ENCODE data around the gene GFY. TPM values are rescaled to one million over a fixed set of nuclear protein-coding genes. Genes with fewer than 3 reads are reported as not detected.
A peak's percentile ranks its signal among the peaks of the same experiment; 100 is the strongest.

The GFY gene
- total and polyA plus RNA-seq, 9 of the 15 experiments (the other 6 are each of a cell fraction or from before 2014, with no cell fraction given): 0.06 to 0.40 (median 0.19) TPM; not detected in 3

- TF ChIP-seq MAFF (IDR thresholded peaks at IDR 0.05; ENCODE audit: low read length): peak; percentile 76
Measured at GRCh38 chr19:49383599-49383998, 41.6 kb upstream of the GFY start (continued).

DNA sequence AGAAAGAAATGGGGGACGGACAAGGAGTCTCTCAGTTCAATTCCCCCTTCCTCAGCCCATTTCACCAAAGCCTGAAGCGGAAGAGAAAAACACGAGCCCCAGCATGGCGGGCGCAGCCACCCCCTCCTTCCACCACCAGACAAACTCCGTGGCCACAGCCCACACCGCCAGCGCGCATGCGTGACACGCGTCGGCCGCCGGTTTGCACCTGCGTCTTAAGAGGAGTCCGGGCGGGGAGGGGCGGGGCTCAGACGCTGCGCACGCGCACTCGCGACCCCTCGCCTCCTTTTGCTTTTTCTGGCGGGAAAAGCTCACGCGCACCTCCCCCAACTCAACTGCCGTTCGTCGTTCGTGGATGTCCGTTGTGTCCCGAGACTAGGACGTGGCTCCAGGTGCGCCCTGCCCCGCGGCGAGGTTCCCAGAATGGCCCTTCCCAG lies 37.2 kb upstream of the GFY start, which contains the start of gene KASH5:
Gene KASH5 (plus strand): TSS at position 314 of the 437 bp plus-strand sequence. CDS start 2,635 bp downstream, outside the sequence.
- ChIA-PET POLR2A (interaction anchor here (0.8 kb wide), 1 partner anchor 12 kb away, joined by 4 read pairs; no protein-coding TSS in a partner anchor), CTCF (ENCODE audit: low intra/inter-chr PET ratio) (interaction anchor here (0.7 kb wide), 1 partner anchor 56 kb away, joined by 5 read pairs; no protein-coding TSS in a partner anchor)
- no peak within 1 kb of the TSS for H3K4me3 ChIP-seq
- no TSS peak for BruUV-seq (replicated peaks)
- peaks cover 3% of the 10 kb centered on the region; the same call in 1 of the 2 replicates for H3K9me3 ChIP-seq (replicated peaks; ENCODE audit: control insufficient read depth, insufficient read depth, low read depth, low read length)
- peak within 1 kb of the TSS; percentile 65 to 81 for H3K9ac ChIP-seq (ENCODE audit: insufficient read depth in 1 of 2, low read depth in 2 of 2, low read length in 2 of 2)
- H3K9me1 ChIP-seq (ENCODE audit: control insufficient read depth, insufficient read depth, low read length): no peaks in the 10 kb centered on the region
- H2AFZ ChIP-seq (ENCODE audit: low read depth, low read length): peak within 1 kb of the TSS; percentile 74
- H3K4me1 ChIP-seq (replicated peaks in 1 of 2; ENCODE audit: control insufficient read depth in 2 of 2, insufficient read depth in 2 of 2, low read length in 2 of 2): peaks cover 7 to 37% of the 10 kb centered on the region in 2 experiments; a peak in 4 of 5 replicates
- H3K79me2 ChIP-seq (ENCODE audit: control insufficient read depth, insufficient read depth, low read length): no peaks in the 10 kb centered on the region
- H3K36me3 ChIP-seq (ENCODE audit: control insufficient read depth, insufficient read depth, low read length): no peaks in the 10 kb centered on the region
- DNase-seq (ENCODE audit: extremely low read depth in 1 of 4, low spot score in 3 of 4) (peak; percentile 85 to 90 (median 86)), FAIRE-seq (peak; percentile 51), ATAC-seq (peak; percentile 65)
- intact Hi-C loops (cut with micrococcal nuclease) (no loop called here), in situ Hi-C loops (cut with MboI) (no loop called here)
- peak within 1 kb of the TSS; percentile 85 for H3K27ac ChIP-seq (ENCODE audit: extremely low read depth, low read depth, low read length)
- WGBS (ENCODE audit: insufficient coverage, low coverage, missing lambda C conversion rate): 36% methylated on average over 13 of the region's 40 CpGs
- H4K20me1 ChIP-seq (replicated peaks; ENCODE audit: control insufficient read depth, insufficient read depth, low read length): no peaks in the 10 kb centered on the region
- peak within 1 kb of the TSS; percentile 53 for H3K4me2 ChIP-seq (ENCODE audit: insufficient read depth, low read length)
- H3K27me3 ChIP-seq (ENCODE audit: control insufficient read depth in 2 of 2, insufficient read depth in 2 of 2, low read length in 2 of 2): no peaks in the 10 kb centered on the region
- TF ChIP-seq NCOA6 (IDR thresholded peaks at IDR 0.05): no peak
- no peak for TF ChIP-seq ARID3A (IDR thresholded peaks at IDR 0.05; ENCODE audit: borderline replicate concordance, low read depth, low read length)
- no peak for TF ChIP-seq ETS2 (tag; IDR thresholded peaks at IDR 0.05; ENCODE audit: borderline replicate concordance, poor library complexity, severe bottlenecking)
- no peak for TF ChIP-seq NONO (IDR thresholded peaks at IDR 0.05; ENCODE audit: low read depth in 2 of 2, low read length in 1 of 2)
- TF ChIP-seq, protein P1, sequence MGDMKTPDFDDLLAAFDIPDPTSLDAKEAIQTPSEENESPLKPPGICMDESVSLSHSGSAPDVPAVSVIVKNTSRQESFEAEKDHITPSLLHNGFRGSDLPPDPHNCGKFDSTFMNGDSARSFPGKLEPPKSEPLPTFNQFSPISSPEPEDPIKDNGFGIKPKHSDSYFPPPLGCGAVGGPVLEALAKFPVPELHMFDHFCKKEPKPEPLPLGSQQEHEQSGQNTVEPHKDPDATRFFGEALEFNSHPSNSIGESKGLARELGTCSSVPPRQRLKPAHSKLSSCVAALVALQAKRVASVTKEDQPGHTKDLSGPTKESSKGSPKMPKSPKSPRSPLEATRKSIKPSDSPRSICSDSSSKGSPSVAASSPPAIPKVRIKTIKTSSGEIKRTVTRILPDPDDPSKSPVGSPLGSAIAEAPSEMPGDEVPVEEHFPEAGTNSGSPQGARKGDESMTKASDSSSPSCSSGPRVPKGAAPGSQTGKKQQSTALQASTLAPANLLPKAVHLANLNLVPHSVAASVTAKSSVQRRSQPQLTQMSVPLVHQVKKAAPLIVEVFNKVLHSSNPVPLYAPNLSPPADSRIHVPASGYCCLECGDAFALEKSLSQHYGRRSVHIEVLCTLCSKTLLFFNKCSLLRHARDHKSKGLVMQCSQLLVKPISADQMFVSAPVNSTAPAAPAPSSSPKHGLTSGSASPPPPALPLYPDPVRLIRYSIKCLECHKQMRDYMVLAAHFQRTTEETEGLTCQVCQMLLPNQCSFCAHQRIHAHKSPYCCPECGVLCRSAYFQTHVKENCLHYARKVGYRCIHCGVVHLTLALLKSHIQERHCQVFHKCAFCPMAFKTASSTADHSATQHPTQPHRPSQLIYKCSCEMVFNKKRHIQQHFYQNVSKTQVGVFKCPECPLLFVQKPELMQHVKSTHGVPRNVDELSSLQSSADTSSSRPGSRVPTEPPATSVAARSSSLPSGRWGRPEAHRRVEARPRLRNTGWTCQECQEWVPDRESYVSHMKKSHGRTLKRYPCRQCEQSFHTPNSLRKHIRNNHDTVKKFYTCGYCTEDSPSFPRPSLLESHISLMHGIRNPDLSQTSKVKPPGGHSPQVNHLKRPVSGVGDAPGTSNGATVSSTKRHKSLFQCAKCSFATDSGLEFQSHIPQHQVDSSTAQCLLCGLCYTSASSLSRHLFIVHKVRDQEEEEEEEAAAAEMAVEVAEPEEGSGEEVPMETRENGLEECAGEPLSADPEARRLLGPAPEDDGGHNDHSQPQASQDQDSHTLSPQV (IDR thresholded peaks at IDR 0.05): 0 out of 2 replicates have a peak, but pooled peaks have one; percentile 65
- TF ChIP-seq POLR2AphosphoS5 (IDR thresholded peaks at IDR 0.05; ENCODE audit: control insufficient read depth, insufficient read depth, low read depth, low read length): no peak
- TF ChIP-seq MAFK (IDR thresholded peaks at IDR 0.05; ENCODE audit: low read length): no peak
- no peak for TF ChIP-seq HBP1 (CRISPR knock-in tag; IDR thresholded peaks at IDR 0.05)
- no peak for TF ChIP-seq ZNF143 (CRISPR knock-in tag; IDR thresholded peaks at IDR 0.05)
- peak; percentile 71 for TF ChIP-seq POLR2G (IDR thresholded peaks at IDR 0.05; ENCODE audit: low read depth, low read length)
